Gastroesophageal sphincter (tissue), 3 donors: ENCODE measurements around the gene NBAS.

Source experiments
- POLR2A ChIP-seq, 2 donors: fragments of 450-650 bp; IDR thresholded peaks; one replicate each; pipeline ENCODE4 v1.6.1; 2017; ENCODE audit warnings: antibody characterized with exemption in 2 of 2, mild to moderate bottlenecking in 2 of 2, moderate library complexity in 1 of 2
- POLR2AphosphoS5 ChIP-seq: sonication (generic); formaldehyde crosslinking; IDR thresholded peaks from one replicate; pipeline ENCODE4 v1.6.1; 2017; ENCODE audit warnings: antibody characterized with exemption
- TF ChIP-seq, protein P1 (sequence below), 4 experiments: fragments of 200-600 bp in 2 of 4; fragments of 450-650 bp in 2 of 4; sonication (generic) in 1 of 4; IDR thresholded peaks; one replicate each; pipeline ENCODE4 v1.5.1; 2017 to 2019; ENCODE audit warnings: antibody characterized with exemption in 4 of 4, mild to moderate bottlenecking in 2 of 4, moderate library complexity in 2 of 4

DNA sequence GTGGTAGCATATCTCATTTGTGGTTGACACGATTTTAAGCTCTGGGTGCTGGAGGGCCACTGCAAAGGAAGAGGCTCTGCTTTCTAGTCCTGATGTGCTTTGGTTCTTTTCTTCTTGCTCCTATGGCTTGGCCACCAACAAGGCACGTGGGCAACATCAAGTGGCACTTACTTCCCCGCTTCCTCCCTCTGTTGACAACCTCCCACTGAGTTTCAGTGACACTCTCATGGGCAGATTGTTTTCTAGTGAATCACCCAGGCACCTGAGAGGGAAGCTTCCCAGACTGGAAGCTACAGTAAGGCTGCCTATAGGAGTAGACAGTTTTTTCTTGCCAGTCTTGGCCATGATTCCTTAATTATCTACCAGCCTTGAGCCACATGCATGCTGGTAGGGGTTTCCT is 89.0 kb downstream of the NBAS start:
- TF ChIP-seq POLR2A (IDR thresholded peaks at IDR 0.05) (no peak), POLR2AphosphoS5 (no peak)
- TF ChIP-seq, protein P1, sequence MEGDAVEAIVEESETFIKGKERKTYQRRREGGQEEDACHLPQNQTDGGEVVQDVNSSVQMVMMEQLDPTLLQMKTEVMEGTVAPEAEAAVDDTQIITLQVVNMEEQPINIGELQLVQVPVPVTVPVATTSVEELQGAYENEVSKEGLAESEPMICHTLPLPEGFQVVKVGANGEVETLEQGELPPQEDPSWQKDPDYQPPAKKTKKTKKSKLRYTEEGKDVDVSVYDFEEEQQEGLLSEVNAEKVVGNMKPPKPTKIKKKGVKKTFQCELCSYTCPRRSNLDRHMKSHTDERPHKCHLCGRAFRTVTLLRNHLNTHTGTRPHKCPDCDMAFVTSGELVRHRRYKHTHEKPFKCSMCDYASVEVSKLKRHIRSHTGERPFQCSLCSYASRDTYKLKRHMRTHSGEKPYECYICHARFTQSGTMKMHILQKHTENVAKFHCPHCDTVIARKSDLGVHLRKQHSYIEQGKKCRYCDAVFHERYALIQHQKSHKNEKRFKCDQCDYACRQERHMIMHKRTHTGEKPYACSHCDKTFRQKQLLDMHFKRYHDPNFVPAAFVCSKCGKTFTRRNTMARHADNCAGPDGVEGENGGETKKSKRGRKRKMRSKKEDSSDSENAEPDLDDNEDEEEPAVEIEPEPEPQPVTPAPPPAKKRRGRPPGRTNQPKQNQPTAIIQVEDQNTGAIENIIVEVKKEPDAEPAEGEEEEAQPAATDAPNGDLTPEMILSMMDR (IDR thresholded peaks at IDR 0.05): no peak
